Measurements from ENCODE around the gene PLAAT3. TPM values are rescaled to one million over a fixed set of nuclear protein-coding genes. Genes with fewer than 3 reads are reported as not detected.

The PLAAT3 gene
- total and polyA plus RNA-seq, 4 donors: 13.4 to 90.1 (median 54.3) TPM

DNA sequence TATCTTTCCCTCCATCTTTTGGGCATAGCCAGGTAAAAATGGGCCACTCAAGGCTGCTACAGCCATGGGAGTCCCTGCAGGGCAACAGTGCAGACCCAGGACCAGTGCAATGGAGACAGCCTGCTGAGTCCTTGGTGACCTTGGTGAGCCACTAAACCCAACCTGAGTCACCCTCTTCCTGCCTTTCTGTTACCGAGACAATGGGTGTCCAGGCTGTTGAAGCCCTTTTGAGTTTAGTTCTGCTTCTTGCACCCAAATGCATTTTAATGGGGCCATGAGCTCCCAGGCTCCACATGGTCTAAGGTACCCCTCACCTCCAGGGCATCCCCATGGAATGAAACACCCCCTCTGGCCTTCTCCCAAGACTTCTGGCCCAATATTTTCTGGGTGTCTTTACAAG, 78.5 kb downstream of the PLAAT3 start:
- WGBS: 94% methylated on average over 1 of the region's 1 CpG
- H3K9ac ChIP-seq (ENCODE audit: low read depth in 1 of 2, low read length in 2 of 2): no peak overlapping the region
- H3K27ac ChIP-seq (ENCODE audit: low read depth in 1 of 2, low read length in 2 of 2): peak overlapping the region; percentile 94 to 98
- no peak overlapping the region for H3K4me3 ChIP-seq (ENCODE audit: low read depth in 1 of 3, low read length in 3 of 3)
- TF ChIP-seq HNF4G (IDR thresholded peaks at IDR 0.05) (no peak), FOXA1 (IDR thresholded peaks at IDR 0.05) (no peak), MAX (IDR thresholded peaks at IDR 0.05) (no peak), FOXA2 (IDR thresholded peaks at IDR 0.05) (no peak), YY1 (IDR thresholded peaks at IDR 0.05) (no peak)
- peaks cover 9 to 25% (median 16%) of the 10 kb centered on the region in 4 donors for H3K4me1 ChIP-seq (ENCODE audit: control insufficient read depth in 4 of 4, insufficient read depth in 4 of 4, low read length in 3 of 4)
- no peaks in the 10 kb centered on the region for H3K9me3 ChIP-seq (ENCODE audit: control insufficient read depth in 4 of 4, low read length in 3 of 4)
- no peaks in the 10 kb centered on the region for H3K27me3 ChIP-seq (ENCODE audit: control insufficient read depth in 4 of 4, insufficient read depth in 4 of 4, low read length in 3 of 4)
- H3K36me3 ChIP-seq (ENCODE audit: control insufficient read depth in 4 of 4, insufficient read depth in 3 of 4, low read depth in 1 of 4, low read length in 3 of 4): peaks cover 0 to 2% (median 0%) of the 10 kb centered on the region in 4 donors
- DNase-seq (ENCODE audit: low spot score): no peak

GRCh38 chr11:63534895-63535461, 79.3 kb downstream of the PLAAT3 start:
- Histone ChIP-seq H3K27me3 (ENCODE audit: control insufficient read depth in 4 of 4, insufficient read depth in 4 of 4, low read length in 3 of 4) (no peaks in the 10 kb centered on the region), H3K36me3 (ENCODE audit: control insufficient read depth in 4 of 4, insufficient read depth in 3 of 4, low read depth in 1 of 4, low read length in 3 of 4) (peaks cover 0 to 2% (median 0%) of the 10 kb centered on the region in 4 donors), H3K9me3 (ENCODE audit: control insufficient read depth in 4 of 4, low read length in 3 of 4) (no peaks in the 10 kb centered on the region), H3K4me1 (ENCODE audit: control insufficient read depth in 4 of 4, insufficient read depth in 4 of 4, low read length in 3 of 4) (peaks cover 9 to 25% (median 16%) of the 10 kb centered on the region in 4 donors), H3K9ac (ENCODE audit: low read depth in 1 of 2, low read length in 2 of 2) (no peak overlapping the region), H3K27ac (ENCODE audit: low read depth in 1 of 2, low read length in 2 of 2) (no peak overlapping the region), H3K4me3 (ENCODE audit: low read depth in 1 of 3, low read length in 3 of 3) (no peak overlapping the region)
- no peak for DNase-seq (ENCODE audit: low spot score)
- WGBS: 87% methylated on average over 5 of the region's 5 CpGs
- TF ChIP-seq, protein P1, sequence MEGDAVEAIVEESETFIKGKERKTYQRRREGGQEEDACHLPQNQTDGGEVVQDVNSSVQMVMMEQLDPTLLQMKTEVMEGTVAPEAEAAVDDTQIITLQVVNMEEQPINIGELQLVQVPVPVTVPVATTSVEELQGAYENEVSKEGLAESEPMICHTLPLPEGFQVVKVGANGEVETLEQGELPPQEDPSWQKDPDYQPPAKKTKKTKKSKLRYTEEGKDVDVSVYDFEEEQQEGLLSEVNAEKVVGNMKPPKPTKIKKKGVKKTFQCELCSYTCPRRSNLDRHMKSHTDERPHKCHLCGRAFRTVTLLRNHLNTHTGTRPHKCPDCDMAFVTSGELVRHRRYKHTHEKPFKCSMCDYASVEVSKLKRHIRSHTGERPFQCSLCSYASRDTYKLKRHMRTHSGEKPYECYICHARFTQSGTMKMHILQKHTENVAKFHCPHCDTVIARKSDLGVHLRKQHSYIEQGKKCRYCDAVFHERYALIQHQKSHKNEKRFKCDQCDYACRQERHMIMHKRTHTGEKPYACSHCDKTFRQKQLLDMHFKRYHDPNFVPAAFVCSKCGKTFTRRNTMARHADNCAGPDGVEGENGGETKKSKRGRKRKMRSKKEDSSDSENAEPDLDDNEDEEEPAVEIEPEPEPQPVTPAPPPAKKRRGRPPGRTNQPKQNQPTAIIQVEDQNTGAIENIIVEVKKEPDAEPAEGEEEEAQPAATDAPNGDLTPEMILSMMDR (IDR thresholded peaks at IDR 0.05; ENCODE audit: low read depth, low read length, missing input control): no peak
- no peak for TF ChIP-seq ZBTB33 (IDR thresholded peaks at IDR 0.05)

GRCh38 chr11:63534076-63534475, 80.2 kb downstream of the PLAAT3 start:
- peaks cover 9 to 25% (median 16%) of the 10 kb centered on the region in 4 donors for H3K4me1 ChIP-seq (ENCODE audit: control insufficient read depth in 4 of 4, insufficient read depth in 4 of 4, low read length in 3 of 4)

More at GRCh38 chr11:63534076-63534475, 80.2 kb downstream of the PLAAT3 start:
- Histone ChIP-seq H3K27ac (ENCODE audit: low read depth in 1 of 2, low read length in 2 of 2) (no peak overlapping the region), H3K9me3 (ENCODE audit: control insufficient read depth in 4 of 4, low read length in 3 of 4) (no peaks in the 10 kb centered on the region), H3K36me3 (ENCODE audit: control insufficient read depth in 4 of 4, insufficient read depth in 3 of 4, low read depth in 1 of 4, low read length in 3 of 4) (no peaks in the 10 kb centered on the region), H3K9ac (ENCODE audit: low read depth in 1 of 2, low read length in 2 of 2) (no peak overlapping the region), H3K4me3 (ENCODE audit: low read depth in 1 of 3, low read length in 3 of 3) (no peak overlapping the region), H3K27me3 (ENCODE audit: control insufficient read depth in 4 of 4, insufficient read depth in 4 of 4, low read length in 3 of 4) (no peaks in the 10 kb centered on the region)
- TF ChIP-seq RXRA (IDR thresholded peaks at IDR 0.05): no peak
- no peak for TF ChIP-seq GABPA (IDR thresholded peaks at IDR 0.05 in 1 of 2, conservative IDR thresholded peaks at IDR 0.05 in 1 of 2)
- TF ChIP-seq NR2F2 (IDR thresholded peaks at IDR 0.05): no peak
- TF ChIP-seq, protein P1 (IDR thresholded peaks at IDR 0.05; ENCODE audit: low read depth, low read length, missing input control): no peak
- TF ChIP-seq ATF3 (IDR thresholded peaks at IDR 0.05): no peak
- WGBS: 86% methylated on average over 3 of the region's 3 CpGs
- no peak for DNase-seq (ENCODE audit: low spot score)

Measured in liver (tissue), 9 donors.